ENCODE measurements around the gene C5orf46. TPM values are rescaled to one million over a fixed set of nuclear protein-coding genes. Genes with fewer than 3 reads are reported as not detected.
A peak's percentile ranks its signal among the peaks of the same experiment; 100 is the strongest.

The C5orf46 gene
- total RNA-seq, 1 donor from 2014 or later, result not detected

DNA sequence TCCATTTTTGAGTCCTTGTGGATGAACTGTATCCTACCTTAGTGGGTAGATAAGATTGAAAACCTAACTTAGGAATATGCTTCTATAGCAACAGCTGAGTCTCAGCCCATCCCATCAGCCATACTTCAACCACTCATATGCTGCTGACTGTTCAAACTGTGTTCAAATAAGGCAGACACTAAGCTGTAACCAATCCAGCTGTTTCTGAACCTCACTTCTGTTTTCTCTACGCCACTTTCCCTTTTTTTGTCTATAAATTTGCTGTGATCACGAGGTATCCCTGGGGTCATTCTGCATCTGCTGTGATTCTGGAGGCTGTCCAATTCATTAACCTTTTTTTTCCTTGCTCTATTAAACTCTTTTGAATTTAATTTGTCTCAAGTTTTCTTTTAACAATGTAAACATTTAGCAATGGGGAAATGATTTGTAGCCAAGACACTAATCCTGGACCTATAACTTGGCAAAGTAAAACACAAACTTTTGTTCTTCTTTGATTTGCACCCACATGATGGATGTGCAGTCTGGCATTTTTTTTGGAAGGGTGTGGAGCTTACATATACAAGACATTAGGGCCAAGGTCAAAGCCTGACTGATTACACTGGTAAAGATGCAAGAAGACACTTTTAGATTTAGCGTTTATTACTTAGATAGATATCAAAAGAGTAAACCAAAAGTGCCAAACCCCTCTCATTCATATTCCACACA lies 42.7 kb downstream of the C5orf46 start:
- no peak overlapping the region for H3K4me3 Mint-ChIP-seq
- peaks cover under 1% of the 10 kb centered on the region for H3K27me3 Mint-ChIP-seq (ENCODE audit: insufficient read depth)
- no peak overlapping the region for H3K27ac Mint-ChIP-seq
- no peaks in the 10 kb centered on the region for H3K36me3 Mint-ChIP-seq (ENCODE audit: low read depth)
- H3K9me3 Mint-ChIP-seq, result no peaks in the 10 kb centered on the region
- H3K4me1 Mint-ChIP-seq (ENCODE audit: low read depth), result no peaks in the 10 kb centered on the region
- DNase-seq (ENCODE audit: low spot score), result no peak
- intact Hi-C loops (cut with micrococcal nuclease), result no loop called here

DNA sequence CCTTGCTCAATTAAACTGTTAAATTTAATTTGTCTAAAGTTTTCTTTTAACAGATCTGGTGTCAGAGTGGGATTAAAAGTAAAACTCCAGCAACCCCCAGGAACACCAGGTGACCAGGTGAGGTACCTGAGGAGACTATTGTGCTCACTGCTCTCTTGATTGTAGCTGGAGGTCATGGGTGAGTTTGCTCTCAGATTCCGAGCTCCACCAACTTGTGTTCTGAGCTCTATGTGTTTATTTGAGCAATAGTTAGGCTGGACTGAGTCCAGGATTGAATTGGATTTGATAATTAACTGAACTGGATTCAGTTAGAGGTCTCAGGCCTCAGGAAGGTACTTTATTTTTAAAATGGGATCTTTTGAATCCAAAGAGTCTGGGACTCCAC lies 45.7 kb downstream of the C5orf46 start:
- H3K9me3 Mint-ChIP-seq, result no peaks in the 10 kb centered on the region
- H3K27ac Mint-ChIP-seq, result no peak overlapping the region
- intact Hi-C loops (cut with micrococcal nuclease), result no loop called here
- no peak overlapping the region for H3K4me3 Mint-ChIP-seq
- H3K36me3 Mint-ChIP-seq (ENCODE audit: low read depth), result no peaks in the 10 kb centered on the region
- peaks cover 5% of the 10 kb centered on the region for H3K4me1 Mint-ChIP-seq (ENCODE audit: low read depth)
- no peak for DNase-seq (ENCODE audit: low spot score)
- H3K27me3 Mint-ChIP-seq (ENCODE audit: insufficient read depth), result peaks cover 6% of the 10 kb centered on the region

GRCh38 chr5:147859962-147860640 lies 46.2 kb downstream of the C5orf46 start:
- no peak overlapping the region for H3K4me3 Mint-ChIP-seq

GRCh38 chr5:147858565-147858964 lies 47.8 kb downstream of the C5orf46 start:
- intact Hi-C loops (cut with micrococcal nuclease), result loop anchor here (5.0 kb wide), 1 partner anchor 264 kb away; no protein-coding TSS in a partner anchor
- peaks cover 5% of the 10 kb centered on the region for H3K4me1 Mint-ChIP-seq (ENCODE audit: low read depth)
- no peak overlapping the region for H3K4me3 Mint-ChIP-seq
- H3K36me3 Mint-ChIP-seq (ENCODE audit: low read depth), result no peaks in the 10 kb centered on the region
- H3K27ac Mint-ChIP-seq, result no peak overlapping the region
- no peak for DNase-seq (ENCODE audit: low spot score)
- peaks cover 6% of the 10 kb centered on the region for H3K27me3 Mint-ChIP-seq (ENCODE audit: insufficient read depth)
- H3K9me3 Mint-ChIP-seq, result no peaks in the 10 kb centered on the region

More at GRCh38 chr5:147859962-147860640, 46.2 kb downstream of the C5orf46 start:
- no peak for DNase-seq (ENCODE audit: low spot score)
- Mint-ChIP-seq H3K27ac (no peak overlapping the region), H3K27me3 (ENCODE audit: insufficient read depth) (peaks cover 6% of the 10 kb centered on the region), H3K36me3 (ENCODE audit: low read depth) (no peaks in the 10 kb centered on the region), H3K4me1 (ENCODE audit: low read depth) (peaks cover 5% of the 10 kb centered on the region), H3K9me3 (no peaks in the 10 kb centered on the region)
- intact Hi-C loops (cut with micrococcal nuclease), result loop anchor here (5.0 kb wide), 1 partner anchor 262 kb away; no protein-coding TSS in a partner anchor

DNA sequence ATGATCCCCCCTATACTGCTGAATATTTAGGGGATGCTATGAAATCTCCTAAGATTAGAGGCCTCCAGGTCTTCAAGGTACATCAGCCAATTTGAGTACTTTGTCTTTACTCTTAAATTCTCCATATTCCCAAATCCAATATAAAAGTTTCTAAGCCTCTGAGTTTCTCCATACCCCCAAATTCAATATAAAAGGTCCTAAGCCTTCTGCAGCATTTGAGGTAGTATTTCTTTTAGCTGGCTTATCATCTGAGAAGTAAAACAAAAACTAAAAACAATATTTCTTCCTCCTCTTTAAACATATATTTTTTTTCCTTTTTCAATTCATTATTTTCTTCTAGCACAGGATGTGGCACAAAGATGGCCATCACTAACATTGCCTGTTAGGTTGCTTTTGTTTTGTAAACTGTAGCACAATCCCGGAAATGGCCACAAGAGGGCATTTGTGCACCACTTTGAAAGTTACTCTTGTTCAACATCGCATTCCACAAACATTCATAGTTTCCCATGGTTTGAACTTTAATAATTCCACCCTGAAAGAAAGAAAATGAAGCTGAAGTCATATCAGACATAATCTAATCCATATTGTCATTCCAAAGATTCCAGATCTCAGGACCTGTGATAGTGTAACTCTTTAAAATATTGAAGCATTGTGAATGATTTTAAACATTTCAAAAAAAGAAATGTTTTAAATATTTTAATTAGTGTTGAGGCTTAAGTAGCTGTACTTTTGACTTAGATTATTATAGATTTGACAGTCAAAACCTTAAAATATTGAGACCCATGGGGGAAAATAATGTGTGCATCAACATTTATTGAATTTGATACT lies 48.8 kb downstream of the C5orf46 start:
- intact Hi-C loops (cut with micrococcal nuclease), result loop anchor here (5.0 kb wide), 1 partner anchor 265 kb away; no protein-coding TSS in a partner anchor
- H3K4me1 Mint-ChIP-seq (ENCODE audit: low read depth), result peaks cover 5% of the 10 kb centered on the region
- peak; percentile 16 for DNase-seq (ENCODE audit: low spot score)
- H3K9me3 Mint-ChIP-seq, result no peaks in the 10 kb centered on the region
- H3K36me3 Mint-ChIP-seq (ENCODE audit: low read depth), result no peaks in the 10 kb centered on the region
- H3K4me3 Mint-ChIP-seq, result no peak overlapping the region
- H3K27me3 Mint-ChIP-seq (ENCODE audit: insufficient read depth), result peaks cover 6% of the 10 kb centered on the region
- H3K27ac Mint-ChIP-seq, result no peak overlapping the region

- Mint-ChIP-seq H3K36me3 (ENCODE audit: low read depth) (no peaks in the 10 kb centered on the region), H3K4me3 (no peak overlapping the region), H3K27me3 (ENCODE audit: insufficient read depth) (peaks cover 9% of the 10 kb centered on the region), H3K9me3 (no peaks in the 10 kb centered on the region), H3K4me1 (ENCODE audit: low read depth) (peaks cover 5% of the 10 kb centered on the region), H3K27ac (no peak overlapping the region)
- intact Hi-C loops (cut with micrococcal nuclease), result loop anchor here (5.0 kb wide), 1 partner anchor 266 kb away; no protein-coding TSS in a partner anchor
- no peak for DNase-seq (ENCODE audit: low spot score)
These were observed 49.5 kb downstream of the C5orf46 start for GRCh38 chr5:147856801-147857200.

- DNase-seq (ENCODE audit: low spot score), result no peak
- Mint-ChIP-seq H3K27ac (no peak overlapping the region), H3K4me1 (ENCODE audit: low read depth) (peaks cover 5% of the 10 kb centered on the region), H3K4me3 (no peak overlapping the region), H3K9me3 (no peaks in the 10 kb centered on the region), H3K27me3 (ENCODE audit: insufficient read depth) (peaks cover 9% of the 10 kb centered on the region), H3K36me3 (ENCODE audit: low read depth) (no peaks in the 10 kb centered on the region)
- intact Hi-C loops (cut with micrococcal nuclease), result loop anchor here (5.0 kb wide), 1 partner anchor 267 kb away; no protein-coding TSS in a partner anchor
These were observed 50.6 kb downstream of the C5orf46 start for GRCh38 chr5:147855774-147856069.

- no peak overlapping the region for H3K27ac Mint-ChIP-seq
- H3K36me3 Mint-ChIP-seq (ENCODE audit: low read depth), result no peaks in the 10 kb centered on the region
- H3K27me3 Mint-ChIP-seq (ENCODE audit: insufficient read depth), result peaks cover 9% of the 10 kb centered on the region
- no peak for DNase-seq (ENCODE audit: low spot score)
- no peak overlapping the region for H3K4me3 Mint-ChIP-seq
- no peaks in the 10 kb centered on the region for H3K9me3 Mint-ChIP-seq
- peaks cover 5% of the 10 kb centered on the region for H3K4me1 Mint-ChIP-seq (ENCODE audit: low read depth)
- intact Hi-C loops (cut with micrococcal nuclease), result loop anchor here (5.0 kb wide), 1 partner anchor 267 kb away; no protein-coding TSS in a partner anchor
These were observed 51.2 kb downstream of the C5orf46 start for GRCh38 chr5:147854894-147855773.

DNA sequence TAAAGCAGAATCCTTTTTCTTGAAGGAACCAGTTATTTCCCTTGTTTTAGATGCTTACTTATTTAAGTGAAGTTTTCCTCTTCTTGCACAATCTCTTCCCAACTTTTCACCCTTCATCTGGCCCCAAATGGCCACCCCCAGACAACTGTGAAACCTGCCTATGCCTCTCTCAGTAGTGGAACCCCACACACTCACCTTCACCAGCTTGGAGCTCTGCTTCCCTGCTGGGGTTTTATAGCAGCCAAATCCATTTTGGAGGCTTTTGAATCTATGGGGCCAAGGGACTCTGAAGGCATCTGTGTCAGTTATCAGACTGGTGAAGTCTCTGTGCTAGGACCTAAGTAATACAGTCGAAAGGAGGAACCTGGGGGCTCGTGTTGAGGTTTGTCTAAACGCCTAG lies 52.0 kb downstream of the C5orf46 start:
- no peaks in the 10 kb centered on the region for H3K36me3 Mint-ChIP-seq (ENCODE audit: low read depth)
- DNase-seq (ENCODE audit: low spot score), result no peak
- H3K4me1 Mint-ChIP-seq (ENCODE audit: low read depth), result peaks cover 5% of the 10 kb centered on the region
- H3K27me3 Mint-ChIP-seq (ENCODE audit: insufficient read depth), result peaks cover 11% of the 10 kb centered on the region
- H3K9me3 Mint-ChIP-seq, result no peaks in the 10 kb centered on the region
- H3K4me3 Mint-ChIP-seq, result no peak overlapping the region
- H3K27ac Mint-ChIP-seq, result no peak overlapping the region
- intact Hi-C loops (cut with micrococcal nuclease), result no loop called here

DNA sequence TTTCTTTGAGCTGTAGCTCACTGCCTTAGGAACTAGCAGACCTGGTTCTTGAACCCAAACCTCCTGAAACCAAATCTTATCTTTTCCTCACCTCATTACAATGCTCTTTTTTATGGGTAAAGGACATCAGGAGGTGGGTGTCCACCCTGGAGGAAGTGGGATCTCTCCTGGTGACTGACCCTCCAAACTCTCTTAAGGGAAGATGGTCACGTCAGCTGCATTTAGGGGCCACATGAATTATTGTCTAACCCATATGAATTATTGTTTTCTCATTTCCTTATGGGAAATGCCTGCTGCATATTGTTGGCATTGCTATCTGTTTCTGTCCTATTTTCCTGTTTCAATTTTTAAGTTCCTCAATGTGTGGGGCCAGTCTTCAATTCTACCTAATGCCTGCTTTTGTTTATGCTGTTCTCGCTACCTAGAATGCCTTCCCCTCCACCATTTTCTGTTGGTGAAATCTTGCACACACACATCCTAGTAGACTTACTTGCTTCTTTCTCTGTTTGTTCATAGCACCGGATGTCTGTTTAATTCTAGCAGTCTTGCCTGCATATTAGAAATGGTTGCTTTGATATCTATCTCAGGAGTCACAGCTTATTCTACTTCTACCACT lies 52.9 kb downstream of the C5orf46 start:
- Mint-ChIP-seq H3K9me3 (no peaks in the 10 kb centered on the region), H3K4me1 (ENCODE audit: low read depth) (peaks cover 5% of the 10 kb centered on the region), H3K27ac (no peak overlapping the region), H3K27me3 (ENCODE audit: insufficient read depth) (peaks cover 14% of the 10 kb centered on the region), H3K4me3 (no peak overlapping the region), H3K36me3 (ENCODE audit: low read depth) (no peaks in the 10 kb centered on the region)
- intact Hi-C loops (cut with micrococcal nuclease), result no loop called here
- DNase-seq (ENCODE audit: low spot score), result no peak

DNA sequence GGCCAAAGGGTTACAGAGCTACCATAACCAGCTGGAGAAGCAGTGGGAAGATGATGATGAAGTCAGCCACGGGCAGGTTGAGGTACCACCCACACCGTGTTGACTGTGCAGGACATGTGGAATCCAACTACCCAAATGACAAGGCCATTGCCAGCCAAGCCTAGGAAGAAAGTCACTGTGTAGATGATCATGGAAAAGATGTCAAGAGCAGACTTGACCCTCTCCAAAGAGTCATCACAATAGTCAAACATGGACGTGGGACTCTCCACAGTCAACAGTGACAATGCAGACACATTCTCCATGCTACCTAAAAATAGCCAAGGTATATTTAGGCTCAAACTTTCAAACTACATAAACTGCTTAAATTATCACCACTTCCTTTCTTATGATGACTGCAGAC lies 54.0 kb downstream of the C5orf46 start:
- Mint-ChIP-seq H3K36me3 (ENCODE audit: low read depth) (no peaks in the 10 kb centered on the region), H3K9me3 (no peaks in the 10 kb centered on the region), H3K27ac (no peak overlapping the region), H3K4me3 (no peak overlapping the region), H3K27me3 (ENCODE audit: insufficient read depth) (peaks cover 10% of the 10 kb centered on the region), H3K4me1 (ENCODE audit: low read depth) (peaks cover 1% of the 10 kb centered on the region)
- intact Hi-C loops (cut with micrococcal nuclease), result no loop called here
- DNase-seq (ENCODE audit: low spot score), result no peak

GRCh38 chr5:147851578-147851977 lies 54.8 kb downstream of the C5orf46 start:
- no peak overlapping the region for H3K4me3 Mint-ChIP-seq
- intact Hi-C loops (cut with micrococcal nuclease), result no loop called here
- H3K27ac Mint-ChIP-seq, result no peak overlapping the region
- no peaks in the 10 kb centered on the region for H3K9me3 Mint-ChIP-seq
- DNase-seq (ENCODE audit: low spot score), result no peak
- H3K36me3 Mint-ChIP-seq (ENCODE audit: low read depth), result no peaks in the 10 kb centered on the region
- H3K4me1 Mint-ChIP-seq (ENCODE audit: low read depth), result no peaks in the 10 kb centered on the region
- H3K27me3 Mint-ChIP-seq (ENCODE audit: insufficient read depth), result peaks cover 10% of the 10 kb centered on the region
